Fibroblast of villous mesenchyme (primary cell): ENCODE data around the gene APOOL. TPM values are rescaled to one million over a fixed set of nuclear protein-coding genes. Genes with fewer than 3 reads are reported as not detected.
"Not testable (repeated sequence)": the region's sequence is repeated elsewhere in the genome, so short reads cannot be mapped to it uniquely, and the experiment has no call there.

Source experiments
- DNase-seq: peaks from one replicate; pipeline ENCODE4 v3.0.0-alpha.2; 2010; ENCODE audit warnings: low read depth
- H3K4me3 ChIP-seq: 2 replicates; pipeline ENCODE4 v1.5.1; 2011; ENCODE audit warnings: low read depth, mild to moderate bottlenecking, low read length
- total RNA-seq: library from RNA; depleted of rRNA; stranded (reverse); fragments of >200 nt; gene quantifications from 2 replicates; pipeline ENCODE4 v1.2.3, GENCODE V29; 2012
- TF ChIP-seq, protein P1 (sequence below): IDR thresholded peaks from 2 replicates; pipeline ENCODE4 v1.5.1; 2012; ENCODE audit warnings: low read depth, mild to moderate bottlenecking, low read length; ENCODE audit not compliant: insufficient read depth

The APOOL gene, protein sequence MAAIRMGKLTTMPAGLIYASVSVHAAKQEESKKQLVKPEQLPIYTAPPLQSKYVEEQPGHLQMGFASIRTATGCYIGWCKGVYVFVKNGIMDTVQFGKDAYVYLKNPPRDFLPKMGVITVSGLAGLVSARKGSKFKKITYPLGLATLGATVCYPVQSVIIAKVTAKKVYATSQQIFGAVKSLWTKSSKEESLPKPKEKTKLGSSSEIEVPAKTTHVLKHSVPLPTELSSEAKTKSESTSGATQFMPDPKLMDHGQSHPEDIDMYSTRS
- 7.7 and 10.4 TPM in 2 replicates for total RNA-seq

DNA sequence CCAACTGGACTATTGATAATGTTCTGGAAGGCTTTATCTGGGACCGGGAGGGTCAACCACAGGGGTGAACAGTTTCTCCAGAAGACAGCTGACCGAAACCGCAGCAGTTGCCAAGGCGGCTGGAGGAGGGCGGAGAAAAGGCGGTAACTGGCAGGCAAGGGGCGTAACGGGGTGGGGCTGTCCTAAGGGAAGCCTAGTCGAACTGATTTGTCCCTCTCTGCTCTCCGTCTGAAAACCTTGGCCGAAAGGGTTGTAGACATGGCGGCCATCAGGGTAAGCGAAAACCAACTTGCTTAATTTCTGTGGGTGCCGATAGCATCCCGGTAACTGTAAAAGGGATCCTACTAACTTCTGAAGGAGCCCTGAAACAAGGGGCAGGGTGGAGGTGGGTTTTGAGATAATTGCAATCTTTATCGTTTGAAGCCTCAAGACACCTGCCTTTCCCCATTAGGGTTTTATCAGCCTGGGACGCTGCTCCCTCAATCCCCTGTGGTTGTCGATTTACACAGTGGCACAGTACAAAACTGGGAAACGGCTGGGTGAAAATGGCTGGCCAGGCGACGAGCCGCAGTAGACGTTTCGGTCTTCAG lies at the start of gene APOOL:
TSS of gene APOOL (plus strand) at position 223 of the 590 bp plus-strand sequence. CDS start at position 259, 36 bp downstream.
- DNase-seq, result peak; percentile 90
- TF ChIP-seq, protein P1, sequence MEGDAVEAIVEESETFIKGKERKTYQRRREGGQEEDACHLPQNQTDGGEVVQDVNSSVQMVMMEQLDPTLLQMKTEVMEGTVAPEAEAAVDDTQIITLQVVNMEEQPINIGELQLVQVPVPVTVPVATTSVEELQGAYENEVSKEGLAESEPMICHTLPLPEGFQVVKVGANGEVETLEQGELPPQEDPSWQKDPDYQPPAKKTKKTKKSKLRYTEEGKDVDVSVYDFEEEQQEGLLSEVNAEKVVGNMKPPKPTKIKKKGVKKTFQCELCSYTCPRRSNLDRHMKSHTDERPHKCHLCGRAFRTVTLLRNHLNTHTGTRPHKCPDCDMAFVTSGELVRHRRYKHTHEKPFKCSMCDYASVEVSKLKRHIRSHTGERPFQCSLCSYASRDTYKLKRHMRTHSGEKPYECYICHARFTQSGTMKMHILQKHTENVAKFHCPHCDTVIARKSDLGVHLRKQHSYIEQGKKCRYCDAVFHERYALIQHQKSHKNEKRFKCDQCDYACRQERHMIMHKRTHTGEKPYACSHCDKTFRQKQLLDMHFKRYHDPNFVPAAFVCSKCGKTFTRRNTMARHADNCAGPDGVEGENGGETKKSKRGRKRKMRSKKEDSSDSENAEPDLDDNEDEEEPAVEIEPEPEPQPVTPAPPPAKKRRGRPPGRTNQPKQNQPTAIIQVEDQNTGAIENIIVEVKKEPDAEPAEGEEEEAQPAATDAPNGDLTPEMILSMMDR, result no peak
- H3K4me3 ChIP-seq, result peak within 1 kb of the TSS; percentile 73

DNA sequence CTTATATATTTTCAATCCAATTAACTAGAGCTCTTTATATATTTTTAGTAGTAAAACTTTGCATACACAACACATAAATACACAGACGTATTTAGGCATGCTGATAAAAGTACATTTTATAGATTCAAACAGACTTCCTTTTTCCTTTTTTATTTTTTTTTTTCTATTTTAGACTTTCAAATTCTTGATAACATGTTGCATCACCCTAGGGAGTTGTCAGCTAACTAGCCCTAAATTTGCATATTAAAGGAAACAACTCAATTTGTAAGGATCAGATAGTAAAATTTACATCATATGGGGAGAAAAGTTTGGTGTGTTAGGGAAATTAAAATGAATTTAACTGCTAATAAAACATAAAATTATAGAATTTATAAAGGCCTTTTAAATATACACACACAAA lies 47.4 kb upstream of the APOOL start:
- no peak for DNase-seq
- H3K4me3 ChIP-seq, result no peak overlapping the region
- TF ChIP-seq, protein P1, result no peak

DNA sequence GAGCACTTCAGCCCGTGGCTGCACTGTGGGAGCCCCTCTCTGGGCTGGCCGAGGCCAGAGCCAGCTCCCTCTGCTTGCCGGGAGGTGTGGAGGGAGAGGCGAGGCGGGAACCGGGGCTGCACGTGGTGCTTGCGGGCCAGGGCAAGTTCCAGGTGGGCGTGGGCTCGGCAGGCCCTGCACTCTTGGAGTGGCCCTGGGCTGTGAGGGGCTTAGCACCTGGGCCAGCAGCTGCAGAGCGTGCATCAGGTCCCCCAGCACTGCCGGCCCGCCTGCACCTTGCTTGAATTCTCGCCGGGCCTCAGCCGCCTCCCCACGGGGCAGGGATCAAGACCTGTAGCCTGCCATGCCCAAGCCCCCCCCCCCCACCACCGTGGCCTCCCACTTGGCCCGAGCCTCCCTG lies 28.9 kb upstream of the APOOL start:
- no peak for DNase-seq
- TF ChIP-seq, protein P1, result no peak
- H3K4me3 ChIP-seq, result no peak overlapping the region

DNA sequence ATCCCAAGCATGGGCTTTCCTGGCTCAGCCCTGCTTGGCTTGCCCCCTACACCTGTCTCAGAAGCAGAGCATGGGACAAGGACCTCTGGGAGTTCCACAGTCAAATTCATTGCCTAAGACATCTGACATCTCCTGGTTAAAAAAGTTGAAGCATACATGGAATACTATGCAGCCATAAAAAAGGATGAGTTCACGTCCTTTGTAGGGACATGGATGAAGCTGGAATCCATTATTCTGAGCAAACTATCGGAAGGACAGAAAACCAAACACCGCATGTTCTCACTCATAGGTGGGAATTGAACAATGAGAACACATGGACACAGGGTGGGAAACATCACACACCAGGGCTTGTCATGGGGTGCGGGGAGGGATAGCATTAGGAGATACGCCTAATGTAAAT lies 11.9 kb upstream of the APOOL start:
- H3K4me3 ChIP-seq, DNase-seq: not testable (repeated sequence)

DNA sequence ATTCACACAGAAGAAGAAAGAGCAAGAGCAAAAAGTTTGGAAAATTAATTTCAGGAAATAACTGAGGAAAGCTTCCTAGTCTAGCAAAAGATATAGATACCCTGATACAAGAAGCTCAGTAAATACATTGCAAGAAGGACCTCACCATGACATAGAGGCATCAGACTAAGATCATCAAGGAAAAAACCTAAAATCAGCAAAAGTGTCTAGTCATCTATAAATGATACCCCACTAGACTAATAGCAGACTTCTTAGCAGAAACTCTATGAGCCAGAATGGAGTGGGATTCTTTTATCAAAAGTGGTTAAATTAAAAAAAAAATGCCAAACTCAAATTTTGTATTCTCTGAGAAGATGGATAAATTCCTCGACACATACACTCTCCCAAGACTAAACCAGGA lies 10.5 kb upstream of the APOOL start:
- TF ChIP-seq, protein P1, result no peak
- no peak overlapping the region for H3K4me3 ChIP-seq
- DNase-seq, result no peak

DNA sequence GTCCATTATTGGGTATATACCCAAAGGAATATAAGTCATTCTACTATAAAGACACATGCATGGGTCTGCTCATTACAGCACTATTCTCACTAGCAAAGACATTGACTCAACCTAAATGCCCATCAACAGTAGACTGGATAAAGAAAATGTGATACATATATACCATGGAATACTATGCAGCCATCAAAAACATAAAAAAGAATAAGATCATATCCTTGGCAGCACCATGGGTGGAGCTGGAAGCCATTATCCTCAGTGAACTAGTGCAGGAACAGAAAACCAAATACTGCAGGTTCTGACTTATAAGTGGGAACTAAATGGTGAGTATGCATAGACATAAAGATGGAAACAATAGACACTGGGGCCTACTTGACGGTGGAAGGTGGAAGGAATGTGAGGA lies 2.3 kb upstream of the APOOL start:
- no peak overlapping the region for H3K4me3 ChIP-seq
- TF ChIP-seq, protein P1, result no peak
- DNase-seq, result no peak

DNA sequence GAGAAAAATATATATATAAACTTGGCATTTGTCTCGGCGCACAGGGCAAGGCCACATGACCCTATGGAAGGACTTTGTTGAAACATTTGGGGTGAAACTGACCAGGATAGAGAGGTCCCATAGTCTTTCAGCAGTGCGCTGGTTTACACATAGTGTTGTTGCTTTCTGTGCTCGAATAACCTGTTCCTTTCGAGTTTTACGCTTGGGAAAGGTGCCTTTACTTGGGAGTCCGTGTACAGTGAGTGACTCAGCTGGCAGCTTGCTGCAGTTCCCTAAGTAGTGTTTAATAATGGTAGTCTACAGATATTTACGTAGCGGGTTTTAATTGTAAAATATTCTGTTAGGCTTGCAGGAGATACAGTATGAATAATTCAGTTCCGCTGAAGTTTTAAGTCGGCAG lies 578 bp downstream of the APOOL start:
- H3K4me3 ChIP-seq, result peak overlapping the region; percentile 73
- TF ChIP-seq, protein P1, result no peak
- DNase-seq, result peak; percentile 10
